Measurements from ENCODE around the gene CIZ1. TPM values are rescaled to one million over a fixed set of nuclear protein-coding genes. Genes with fewer than 3 reads are reported as not detected.

CIZ1 gene
- total and polyA plus RNA-seq, 2 of the 13 experiments (the other 11 are each of a cell fraction or from before 2014, with no cell fraction given) = 30.6 to 50.3 TPM

- Histone ChIP-seq H3K27ac (ENCODE audit: extremely low read length, insufficient read depth, low read length) (no peak overlapping the region), H3K9ac (ENCODE audit: insufficient read depth, low read depth, low read length) (no peak overlapping the region), H3K4me2 (ENCODE audit: low read depth, low read length) (no peak overlapping the region), H3K9me3 (ENCODE audit: low read length) (no peaks in the 10 kb centered on the region), H3K36me3 (replicated peaks in 1 of 2; ENCODE audit: control insufficient read depth in 1 of 2, insufficient read depth in 2 of 2, low read length in 2 of 2) (no peaks in the 10 kb centered on the region), H4K20me1 (ENCODE audit: insufficient read depth, low read length) (no peaks in the 10 kb centered on the region), H3K4me1 (ENCODE audit: insufficient read depth, low read length) (peaks cover 58% of the 10 kb centered on the region), H3K79me2 (ENCODE audit: insufficient read depth, low read length) (no peaks in the 10 kb centered on the region), H3K4me3 (replicated peaks in 1 of 3; ENCODE audit: insufficient read depth in 1 of 3, low read depth in 2 of 3, low read length in 3 of 3) (no peak overlapping the region), H3K27me3 (ENCODE audit: control insufficient read depth in 1 of 2, insufficient read depth in 2 of 2, low read length in 2 of 2) (peaks cover 6 to 29% of the 10 kb centered on the region in 2 experiments; a peak in 4 of 5 replicates), H2AFZ (ENCODE audit: low read length) (no peak overlapping the region)
- no peak for FAIRE-seq
- DNase-seq (ENCODE audit: low spot score) = no peak
- intact Hi-C loops (cut with micrococcal nuclease; ENCODE audit: unreplicated experiment) = no loop called here
- ChIA-PET CTCF (ENCODE audit: low intra/inter-chr PET ratio, low total read pairs) (no interaction called here), POLR2A (interaction anchor here (0.8 to 1.5 kb wide), 2 partner anchors 12 to 39 kb away, joined by 3 to 4 read pairs; no protein-coding TSS in a partner anchor)
- BruUV-seq (replicated peaks) = no TSS peak
- no peak for ATAC-seq
- TF ChIP-seq, protein P1, sequence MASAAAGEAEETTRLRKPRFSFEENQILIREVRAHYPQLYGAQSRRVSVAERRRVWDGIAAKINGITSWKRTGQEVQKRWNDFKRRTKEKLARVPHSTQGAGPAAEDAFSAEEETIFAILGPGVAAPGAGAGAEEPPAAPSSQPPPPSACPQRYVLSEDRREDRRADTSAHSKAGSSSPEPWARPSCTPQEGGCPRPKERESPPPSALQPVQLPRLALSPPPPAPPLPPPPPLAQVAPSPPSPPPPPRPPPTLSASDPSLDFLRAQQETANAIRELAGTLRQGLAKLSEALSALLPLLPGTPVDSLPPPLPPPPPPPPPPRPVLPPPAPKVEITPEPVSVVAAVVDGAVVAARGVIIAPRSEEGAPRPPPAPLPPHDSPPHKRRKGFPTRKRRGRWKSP (CRISPR knock-in tag; IDR thresholded peaks at IDR 0.05) = no peak
- TF ChIP-seq, protein P2, sequence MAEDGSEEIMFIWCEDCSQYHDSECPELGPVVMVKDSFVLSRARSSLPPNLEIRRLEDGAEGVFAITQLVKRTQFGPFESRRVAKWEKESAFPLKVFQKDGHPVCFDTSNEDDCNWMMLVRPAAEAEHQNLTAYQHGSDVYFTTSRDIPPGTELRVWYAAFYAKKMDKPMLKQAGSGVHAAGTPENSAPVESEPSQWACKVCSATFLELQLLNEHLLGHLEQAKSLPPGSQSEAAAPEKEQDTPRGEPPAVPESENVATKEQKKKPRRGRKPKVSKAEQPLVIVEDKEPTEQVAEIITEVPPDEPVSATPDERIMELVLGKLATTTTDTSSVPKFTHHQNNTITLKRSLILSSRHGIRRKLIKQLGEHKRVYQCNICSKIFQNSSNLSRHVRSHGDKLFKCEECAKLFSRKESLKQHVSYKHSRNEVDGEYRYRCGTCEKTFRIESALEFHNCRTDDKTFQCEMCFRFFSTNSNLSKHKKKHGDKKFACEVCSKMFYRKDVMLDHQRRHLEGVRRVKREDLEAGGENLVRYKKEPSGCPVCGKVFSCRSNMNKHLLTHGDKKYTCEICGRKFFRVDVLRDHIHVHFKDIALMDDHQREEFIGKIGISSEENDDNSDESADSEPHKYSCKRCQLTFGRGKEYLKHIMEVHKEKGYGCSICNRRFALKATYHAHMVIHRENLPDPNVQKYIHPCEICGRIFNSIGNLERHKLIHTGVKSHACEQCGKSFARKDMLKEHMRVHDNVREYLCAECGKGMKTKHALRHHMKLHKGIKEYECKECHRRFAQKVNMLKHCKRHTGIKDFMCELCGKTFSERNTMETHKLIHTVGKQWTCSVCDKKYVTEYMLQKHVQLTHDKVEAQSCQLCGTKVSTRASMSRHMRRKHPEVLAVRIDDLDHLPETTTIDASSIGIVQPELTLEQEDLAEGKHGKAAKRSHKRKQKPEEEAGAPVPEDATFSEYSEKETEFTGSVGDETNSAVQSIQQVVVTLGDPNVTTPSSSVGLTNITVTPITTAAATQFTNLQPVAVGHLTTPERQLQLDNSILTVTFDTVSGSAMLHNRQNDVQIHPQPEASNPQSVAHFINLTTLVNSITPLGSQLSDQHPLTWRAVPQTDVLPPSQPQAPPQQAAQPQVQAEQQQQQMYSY (CRISPR knock-in tag; IDR thresholded peaks at IDR 0.05) = no peak
- TF ChIP-seq ZNF160 (CRISPR knock-in tag; IDR thresholded peaks at IDR 0.05) = no peak
- in situ Hi-C loops (cut with HindIII; ENCODE audit: extremely low pct_ligation_motif_present, low pct_unique_long_range_greater_than_20kb) = no loop called here
- WGBS (ENCODE audit: low lambda C conversion rate) = 2% methylated on average over 3 of the region's 3 CpGs
These were observed 15.1 kb upstream of the CIZ1 start for GRCh38 chr9:128206484-128206883.

Measured in HepG2 (cell line).